Mesendoderm (in vitro differentiated cells): Measurements from ENCODE around the gene SLC2A13.
"Not testable (repeated sequence)": the region's sequence is repeated elsewhere in the genome, so short reads cannot be mapped to it uniquely, and the experiment has no call there.

Experiments
- DNase-seq: peaks from one replicate; pipeline ENCODE4 v3.0.0; 2013
- H2AK5ac ChIP-seq: 2 replicates; pipeline ENCODE4 v1.6.1; 2013; ENCODE audit warnings: low read length, inconsistent platforms
- H2BK120ac ChIP-seq: 2 replicates; pipeline ENCODE4 v1.6.1; 2013; ENCODE audit warnings: low read depth, mild to moderate bottlenecking, low read length, moderate library complexity, mixed read lengths
- H2BK15ac ChIP-seq: replicated peaks from 2 replicates; pipeline ENCODE4 v1.6.1; 2013; ENCODE audit warnings: low read depth, mild to moderate bottlenecking, moderate library complexity
- H2BK5ac ChIP-seq: 2 replicates; pipeline ENCODE4 v1.6.1; 2013; ENCODE audit warnings: low read length, inconsistent platforms
- H3K18ac ChIP-seq: 2 replicates; pipeline ENCODE4 v1.6.1; 2013; ENCODE audit warnings: mild to moderate bottlenecking, low read length, mixed read lengths
- H3K23ac ChIP-seq: one replicate; pipeline ENCODE4 v1.6.1; 2013; ENCODE audit warnings: low read length
- H3K27ac ChIP-seq: 2 replicates; pipeline ENCODE4 v1.5.1; 2013; ENCODE audit warnings: low read depth, mild to moderate bottlenecking, inconsistent platforms, low read length, moderate library complexity
- H3K27me3 ChIP-seq: 2 replicates; pipeline ENCODE4 v1.6.1; 2013; ENCODE audit warnings: low read length, control low read depth, mild to moderate bottlenecking, inconsistent platforms; ENCODE audit not compliant: insufficient read depth, poor library complexity
- H3K36me3 ChIP-seq: 2 replicates; pipeline ENCODE4 v1.6.1; 2013; ENCODE audit warnings: low read length, inconsistent platforms; ENCODE audit not compliant: control insufficient read depth, insufficient read depth
- H3K4ac ChIP-seq: one replicate; pipeline ENCODE4 v1.6.1; 2013; ENCODE audit warnings: low read depth, mild to moderate bottlenecking, low read length, moderate library complexity
- H3K4me1 ChIP-seq: 2 replicates; pipeline ENCODE4 v1.6.1; 2013; ENCODE audit warnings: low read depth, low read length, inconsistent platforms; ENCODE audit not compliant: control insufficient read depth
- H3K4me2 ChIP-seq: 2 replicates; pipeline ENCODE4 v1.6.1; 2013; ENCODE audit warnings: low read length
- H3K4me3 ChIP-seq: 2 replicates; pipeline ENCODE4 v1.5.1; 2013; ENCODE audit warnings: mild to moderate bottlenecking, low read length
- H3K56ac ChIP-seq: one replicate; pipeline ENCODE4 v1.6.1; 2013; ENCODE audit warnings: low read length
- H3K79me1 ChIP-seq: 2 replicates; pipeline ENCODE4 v1.6.1; 2013; ENCODE audit warnings: low read length, inconsistent platforms
- H3K79me2 ChIP-seq: 2 replicates; pipeline ENCODE4 v1.6.1; 2013; ENCODE audit warnings: mild to moderate bottlenecking, low read length; ENCODE audit not compliant: control insufficient read depth, insufficient read depth
- H3K9ac ChIP-seq: 2 replicates; pipeline ENCODE4 v1.6.1; 2013; ENCODE audit warnings: low read length, inconsistent platforms
- H4K5ac ChIP-seq: one replicate; pipeline ENCODE4 v1.6.1; 2013; ENCODE audit warnings: low read length
- H4K8ac ChIP-seq: one replicate; pipeline ENCODE4 v1.6.1; 2013; ENCODE audit warnings: low read depth, mild to moderate bottlenecking, control low read depth, low read length, moderate library complexity
- WGBS: extraction: QIAGEN DNeasy Blood & Tissue Kit; methylation state at CpG from one replicate; pipeline ENCODE4 v1.1.7; 2013; ENCODE audit warnings: low lambda C conversion rate, missing lambda C conversion rate; ENCODE audit not compliant: insufficient coverage; ENCODE audit errors: extremely low coverage; 5-methylcytosine and 5-hydroxymethylcytosine counted together

SLC2A13 gene

DNA sequence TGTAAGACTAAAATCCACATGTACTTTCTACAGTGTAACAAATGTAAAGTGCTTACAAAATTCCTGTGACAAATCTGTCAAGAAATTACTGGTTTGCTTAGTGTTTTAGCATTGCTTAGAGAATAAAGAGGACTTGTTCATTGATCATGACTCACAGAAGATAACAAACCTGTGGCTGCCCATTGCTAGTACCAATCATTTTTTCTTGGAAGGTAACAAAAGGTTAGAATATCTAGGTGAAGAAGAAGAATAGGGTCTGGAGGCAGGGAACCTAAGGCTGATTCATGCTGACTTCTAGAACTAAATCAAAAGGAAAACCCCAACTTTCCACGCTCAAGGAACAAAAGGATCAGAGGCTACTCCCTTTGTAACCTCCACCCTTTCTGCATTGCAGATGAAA, 253.5 kb downstream of the SLC2A13 start:
- Histone ChIP-seq H2AK5ac (no peak overlapping the region), H3K18ac (no peak overlapping the region), H2BK5ac (no peak overlapping the region), H3K79me2 (no peaks in the 10 kb centered on the region), H3K79me1 (no peaks in the 10 kb centered on the region), H2BK120ac (no peak overlapping the region), H4K5ac (no peak overlapping the region), H2BK15ac (no peak overlapping the region), H3K4me1 (no peaks in the 10 kb centered on the region), H3K56ac (no peak overlapping the region), H3K9ac (no peak overlapping the region), H3K36me3 (no peaks in the 10 kb centered on the region), H3K27me3 (no peaks in the 10 kb centered on the region), H3K4me2 (no peak overlapping the region), H4K8ac (no peak overlapping the region), H3K4ac (no peak overlapping the region), H3K4me3 (no peak overlapping the region), H3K23ac (no peak overlapping the region), H3K27ac (no peak overlapping the region)
- no CpG with 5 or more reads among the region's 1 CpG for WGBS
- DNase-seq: no peak

GRCh38 chr12:39848218-39848617, 257.7 kb downstream of the SLC2A13 start:
- not testable (repeated sequence) for H3K9ac ChIP-seq, H2BK15ac ChIP-seq, H3K4me1 ChIP-seq, H3K23ac ChIP-seq, DNase-seq, H2BK120ac ChIP-seq, H3K79me1 ChIP-seq, H3K56ac ChIP-seq, H2BK5ac ChIP-seq, H4K5ac ChIP-seq, H4K8ac ChIP-seq, H3K27me3 ChIP-seq, H3K4me2 ChIP-seq, H3K27ac ChIP-seq, H3K18ac ChIP-seq, H3K36me3 ChIP-seq, H2AK5ac ChIP-seq, H3K79me2 ChIP-seq, H3K4ac ChIP-seq, H3K4me3 ChIP-seq
- no CpG with 5 or more reads among the region's 1 CpG for WGBS

DNA sequence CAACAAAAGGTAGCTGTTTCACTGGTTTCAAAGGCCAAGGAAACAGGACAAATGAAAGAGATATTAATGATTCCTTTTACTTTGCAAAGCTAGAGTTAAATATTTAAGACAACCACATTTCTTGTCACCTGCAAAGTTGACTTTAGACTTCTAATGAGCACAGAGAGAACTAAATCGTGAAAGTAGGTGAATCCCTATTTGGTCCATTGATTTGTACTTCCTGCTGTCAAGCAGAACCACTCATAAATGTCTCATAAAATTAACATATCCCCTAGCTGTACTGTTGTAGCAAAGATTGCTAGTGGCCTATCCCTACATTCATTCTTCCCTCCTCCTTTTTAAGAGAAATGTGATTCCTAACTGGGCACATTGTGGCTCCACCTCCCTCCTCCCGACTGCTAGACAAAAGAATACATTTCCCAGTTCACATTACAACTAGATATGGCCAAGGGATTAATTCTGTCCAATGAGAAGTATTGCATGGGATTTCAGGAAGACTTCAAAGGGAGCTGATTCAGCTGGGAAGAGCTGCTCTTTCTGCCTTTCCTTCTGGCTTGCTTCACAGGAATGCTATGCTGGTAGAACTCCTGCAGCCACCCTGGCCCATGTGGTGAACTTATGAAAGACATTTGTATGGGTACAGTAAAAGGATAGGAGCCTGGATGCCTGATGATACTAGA, 258.8 kb downstream of the SLC2A13 start:
- no CpG with 5 or more reads among the region's 2 CpGs for WGBS
- Histone ChIP-seq H2BK120ac (no peak overlapping the region), H3K18ac (no peak overlapping the region), H3K27me3 (no peaks in the 10 kb centered on the region), H3K4me3 (no peak overlapping the region), H3K27ac (no peak overlapping the region), H4K8ac (no peak overlapping the region), H2BK5ac (no peak overlapping the region), H2AK5ac (no peak overlapping the region), H3K36me3 (no peaks in the 10 kb centered on the region), H3K4ac (no peak overlapping the region), H4K5ac (no peak overlapping the region), H2BK15ac (no peak overlapping the region), H3K4me2 (no peak overlapping the region), H3K56ac (no peak overlapping the region), H3K23ac (no peak overlapping the region), H3K79me1 (no peaks in the 10 kb centered on the region), H3K9ac (no peak overlapping the region), H3K4me1 (no peaks in the 10 kb centered on the region), H3K79me2 (no peaks in the 10 kb centered on the region)
- peak; percentile 19 for DNase-seq

DNA sequence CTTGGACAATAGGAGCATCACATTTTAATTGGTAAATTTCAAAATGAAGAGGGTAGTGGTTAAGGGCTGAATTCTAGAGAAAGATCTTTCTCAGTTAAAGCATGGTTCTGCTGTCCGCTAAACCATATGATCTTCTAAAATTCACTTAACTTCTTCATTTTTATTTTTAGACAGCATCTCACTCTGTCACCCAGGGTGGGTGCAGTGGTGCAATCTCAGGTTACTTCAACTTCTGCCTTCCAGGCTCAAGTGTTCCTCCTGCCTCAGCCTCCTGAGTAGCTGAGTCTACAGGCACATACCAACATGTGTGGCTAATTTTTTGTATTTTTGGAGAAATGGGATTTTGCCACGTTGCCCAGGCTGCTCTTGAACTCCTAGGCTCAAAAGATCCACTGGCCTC, 259.6 kb downstream of the SLC2A13 start:
- no peak overlapping the region for H2BK15ac ChIP-seq
- WGBS: no CpG with 5 or more reads among the region's 2 CpGs
- no peak overlapping the region for H3K18ac ChIP-seq
- H3K9ac ChIP-seq: no peak overlapping the region
- DNase-seq: no peak
- no peak overlapping the region for H3K23ac ChIP-seq
- no peaks in the 10 kb centered on the region for H3K79me2 ChIP-seq
- H3K27me3 ChIP-seq: no peaks in the 10 kb centered on the region
- no peak overlapping the region for H3K56ac ChIP-seq
- H3K27ac ChIP-seq: no peak overlapping the region
- no peaks in the 10 kb centered on the region for H3K79me1 ChIP-seq
- no peaks in the 10 kb centered on the region for H3K4me1 ChIP-seq
- no peak overlapping the region for H2BK5ac ChIP-seq
- no peak overlapping the region for H3K4me3 ChIP-seq
- no peak overlapping the region for H3K4me2 ChIP-seq
- no peak overlapping the region for H3K4ac ChIP-seq
- no peak overlapping the region for H2BK120ac ChIP-seq
- no peak overlapping the region for H4K5ac ChIP-seq
- no peak overlapping the region for H2AK5ac ChIP-seq
- H4K8ac ChIP-seq: no peak overlapping the region
- H3K36me3 ChIP-seq: no peaks in the 10 kb centered on the region

DNA sequence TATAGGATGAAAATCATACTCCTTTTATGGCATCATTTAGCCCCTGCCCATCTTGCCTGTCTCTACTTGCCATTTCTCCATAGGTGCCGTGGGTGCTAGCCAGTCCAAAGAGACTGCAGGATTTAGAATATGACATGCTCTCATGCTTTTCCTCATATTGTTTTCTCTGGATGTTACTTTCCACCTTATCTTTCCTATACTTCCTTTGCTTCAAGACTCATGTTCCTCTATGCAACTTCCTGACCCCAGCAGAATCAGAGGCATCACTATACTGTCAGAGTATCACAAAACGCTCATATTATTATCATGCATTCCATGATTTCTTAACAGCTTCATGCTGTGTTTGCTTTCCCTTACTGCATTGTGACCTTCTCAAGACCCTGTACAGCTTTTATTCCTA, 265.5 kb downstream of the SLC2A13 start:
- no peak overlapping the region for H3K4ac ChIP-seq
- DNase-seq: no peak
- H3K4me1 ChIP-seq: no peaks in the 10 kb centered on the region
- H3K56ac ChIP-seq: no peak overlapping the region
- no peaks in the 10 kb centered on the region for H3K79me1 ChIP-seq
- no peak overlapping the region for H2BK5ac ChIP-seq
- no peak overlapping the region for H2AK5ac ChIP-seq
- no peak overlapping the region for H3K4me3 ChIP-seq
- no peak overlapping the region for H2BK15ac ChIP-seq
- WGBS: no CpG with 5 or more reads among the region's 2 CpGs
- H4K8ac ChIP-seq: no peak overlapping the region
- no peaks in the 10 kb centered on the region for H3K36me3 ChIP-seq
- H3K23ac ChIP-seq: no peak overlapping the region
- H4K5ac ChIP-seq: no peak overlapping the region
- H3K18ac ChIP-seq: no peak overlapping the region
- no peak overlapping the region for H2BK120ac ChIP-seq
- H3K79me2 ChIP-seq: no peaks in the 10 kb centered on the region
- no peak overlapping the region for H3K27ac ChIP-seq
- H3K27me3 ChIP-seq: no peaks in the 10 kb centered on the region
- H3K4me2 ChIP-seq: no peak overlapping the region
- H3K9ac ChIP-seq: no peak overlapping the region

DNA sequence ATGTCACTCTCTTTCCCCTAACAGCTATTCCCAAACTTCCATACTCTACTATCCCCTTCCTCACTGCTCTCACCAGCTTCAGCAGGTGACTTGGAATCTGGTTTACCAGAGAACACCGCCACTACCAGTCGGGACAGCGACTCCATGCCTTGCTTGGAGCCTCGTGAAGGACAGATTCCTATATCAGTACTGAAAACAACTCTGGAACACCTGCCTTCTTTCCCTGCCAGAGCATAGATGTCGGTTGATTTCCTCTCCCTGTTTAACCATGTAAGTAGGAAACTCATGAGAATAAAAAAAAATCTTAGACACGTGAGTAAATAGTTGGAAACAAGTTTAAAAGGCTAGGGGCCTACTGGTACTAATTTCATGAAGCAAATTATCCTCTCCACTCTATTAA, 266.8 kb downstream of the SLC2A13 start:
- Histone ChIP-seq H3K23ac (no peak overlapping the region), H3K56ac (no peak overlapping the region), H3K27me3 (no peaks in the 10 kb centered on the region), H2BK120ac (no peak overlapping the region), H2BK15ac (no peak overlapping the region), H2BK5ac (no peak overlapping the region), H3K4me2 (no peak overlapping the region), H3K79me1 (no peaks in the 10 kb centered on the region), H3K79me2 (no peaks in the 10 kb centered on the region), H4K5ac (no peak overlapping the region), H3K4me1 (no peaks in the 10 kb centered on the region), H3K4ac (no peak overlapping the region), H4K8ac (no peak overlapping the region), H3K4me3 (no peak overlapping the region), H3K18ac (no peak overlapping the region), H3K36me3 (no peaks in the 10 kb centered on the region), H2AK5ac (no peak overlapping the region), H3K27ac (no peak overlapping the region), H3K9ac (no peak overlapping the region)
- DNase-seq: no peak
- no CpG with 5 or more reads among the region's 6 CpGs for WGBS
